SK-N-MC (cell line): Measurements from ENCODE around the gene C2orf49.

Experiments
- EZH2 ChIP-seq: fragments of 200-600 bp; sonication (generic); IDR thresholded peaks from one replicate; pipeline ENCODE4 v1.6.1; 2017; ENCODE audit warnings: antibody characterized with exemption
- FOXP2 ChIP-seq: optimal IDR thresholded peaks from 2 replicates; pipeline ENCODE3; 2011; ENCODE audit warnings: mild to moderate bottlenecking, moderate library complexity; ENCODE audit not compliant: insufficient read depth; ENCODE audit errors: extremely low read length, control extremely low read depth
- POLR2AphosphoS5 ChIP-seq: IDR thresholded peaks from 2 replicates; pipeline ENCODE4 v1.6.1; 2012; ENCODE audit warnings: mild to moderate bottlenecking, low read depth, low read length, borderline replicate concordance

DNA sequence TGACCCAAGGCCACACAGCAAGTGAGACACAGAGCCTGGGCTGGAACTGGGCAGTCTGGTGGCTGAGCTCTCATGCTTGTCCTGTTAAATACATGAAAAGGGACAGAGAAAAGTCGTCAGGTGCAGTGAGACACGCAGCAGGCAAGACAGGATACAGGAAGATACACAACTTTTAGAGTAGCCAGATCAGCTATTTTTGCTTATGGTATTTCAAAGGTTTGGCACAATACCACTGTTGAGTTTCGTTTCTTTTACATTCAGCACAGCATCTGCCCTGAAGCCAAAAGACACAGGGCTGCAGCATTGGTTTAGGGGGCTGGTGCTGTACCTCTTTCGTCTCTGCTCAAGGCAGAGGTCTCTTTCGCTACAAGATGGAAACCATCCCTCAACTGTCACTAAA is 47.5 kb downstream of the C2orf49 start:
- TF ChIP-seq EZH2 (no peak), POLR2AphosphoS5 (no peak), FOXP2 (no peak)
